H1 (cell line): ENCODE results near the gene ZNF407. TPM values are rescaled to one million over a fixed set of nuclear protein-coding genes. Genes with fewer than 3 reads are reported as not detected.

Experiments used
- CTCF ChIA-PET: fragments of 300-600 bp; sonication (Branson Sonifier 250); formaldehyde crosslinking; loops from one replicate; lab custom pipeline; 2021; ENCODE audit not compliant: partially characterized antibody; lab: Charles Lee
- POLR2A ChIA-PET: fragments of 300-600 bp; sonication (Branson Sonifier 250); formaldehyde crosslinking; loops from one replicate; lab custom pipeline; 2021; ENCODE audit warnings: inconsistent platforms; ENCODE audit not compliant: partially characterized antibody; lab: Charles Lee
- DNase-seq, 2 experiments: peaks; one replicate each; pipeline versions ENCODE4 v3.0.0 to v3.0.0-alpha.2; 2010 to 2022; ENCODE audit warnings: low spot score in 2 of 2, low read depth in 1 of 2, mixed read lengths in 1 of 2
- FAIRE-seq: peaks from 2 replicates; lab custom pipeline; 2011; peaks lifted over from hg19 to GRCh38; lab: Jason Lieb, UNC
- H2AFZ ChIP-seq: 2 replicates; pipeline ENCODE4 v1.8.1; 2012; ENCODE audit warnings: low read length, inconsistent platforms
- H2AK5ac ChIP-seq: 2 replicates; pipeline ENCODE4 v1.6.1; 2013; ENCODE audit warnings: low read depth, low read length
- H2BK120ac ChIP-seq: replicated peaks from 2 replicates; pipeline ENCODE3; 2013; ENCODE audit warnings: low read depth, low read length, inconsistent platforms
- H2BK12ac ChIP-seq: 2 replicates; pipeline ENCODE4 v1.6.1; 2013; ENCODE audit warnings: low read depth, low read length
- H2BK15ac ChIP-seq: 2 replicates; pipeline ENCODE4 v1.6.1; 2013; ENCODE audit warnings: low read length
- H2BK20ac ChIP-seq: 2 replicates; pipeline ENCODE4 v1.6.1; 2013; ENCODE audit warnings: low read length
- H2BK5ac ChIP-seq: 2 replicates; pipeline ENCODE4 v1.6.1; 2013; ENCODE audit warnings: low read depth, low read length
- H3K14ac ChIP-seq: 2 replicates; pipeline ENCODE4 v1.6.1; 2013; ENCODE audit warnings: inconsistent platforms; ENCODE audit not compliant: insufficient read length
- H3K18ac ChIP-seq: 2 replicates; pipeline ENCODE4 v1.6.1; 2013; ENCODE audit warnings: low read length; ENCODE audit errors: extremely low read depth
- H3K23ac ChIP-seq: 2 replicates; pipeline ENCODE4 v1.6.1; 2013; ENCODE audit warnings: inconsistent platforms; ENCODE audit not compliant: insufficient read length
- H3K23me2 ChIP-seq: 2 replicates; pipeline ENCODE4 v1.6.1; 2013; ENCODE audit warnings: low read depth, low read length
- H3K27ac ChIP-seq: 2 replicates; pipeline ENCODE4 v1.6.1; 2011; ENCODE audit warnings: low read depth, low read length, inconsistent platforms
- H3K27me3 ChIP-seq, 4 experiments: replicated peaks in 1 of 4; 1 replicate in 1 of 4; 2 replicates in 3 of 4; pipeline versions ENCODE4 v1.6.1 to v1.8.1; 2011 to 2013; ENCODE audit warnings: low read length in 3 of 4, mild to moderate bottlenecking in 3 of 4, inconsistent platforms in 2 of 4, mixed read lengths in 2 of 4, moderate library complexity in 1 of 4; ENCODE audit not compliant: control insufficient read depth in 3 of 4, insufficient read depth in 3 of 4; ENCODE audit errors: extremely low read depth in 1 of 4
- H3K36me3 ChIP-seq, 4 experiments: 2 replicates each; pipeline versions ENCODE4 v1.6.1 to v1.8.1; 2011 to 2013; ENCODE audit warnings: mild to moderate bottlenecking in 4 of 4, low read length in 3 of 4, moderate library complexity in 2 of 4, control low read depth in 1 of 4, inconsistent platforms in 1 of 4; ENCODE audit not compliant: insufficient read depth in 4 of 4, control insufficient read depth in 2 of 4
- H3K4ac ChIP-seq: replicated peaks from 2 replicates; pipeline ENCODE3; 2013; ENCODE audit warnings: low read length, low read depth, mixed read lengths, inconsistent platforms; ENCODE audit not compliant: insufficient read length
- H3K4me1 ChIP-seq, 4 experiments: replicated peaks in 1 of 4; 1 replicate in 1 of 4; 2 replicates in 3 of 4; pipeline versions ENCODE4 v1.6.1 to v1.8.1; 2011 to 2013; ENCODE audit warnings: low read length in 3 of 4, inconsistent platforms in 2 of 4, mixed read lengths in 1 of 4; ENCODE audit not compliant: insufficient read depth in 4 of 4, control insufficient read depth in 3 of 4
- H3K4me2 ChIP-seq, 2 experiments: 2 replicates each; pipeline versions ENCODE4 v1.6.1 to v1.8.1; 2011 to 2013; ENCODE audit warnings: low read depth in 2 of 2, low read length in 2 of 2, control low read depth in 1 of 2, inconsistent platforms in 1 of 2, mild to moderate bottlenecking in 1 of 2; ENCODE audit not compliant: insufficient read depth in 1 of 2
- H3K4me3 ChIP-seq, 4 experiments: fragments of 200-600, 300-600 bp in 1 of 4; sonication (generic), shearing (Covaris generic), sonication (Bioruptor Twin) in 1 of 4; 2 replicates each; pipeline versions ENCODE4 v1.5.1 to v1.8.1; 2011 to 2016; ENCODE audit warnings: low read length in 4 of 4, low read depth in 3 of 4, control low read depth in 2 of 4, inconsistent platforms in 2 of 4, mild to moderate bottlenecking in 2 of 4, mixed read lengths in 1 of 4, moderate library complexity in 1 of 4; ENCODE audit not compliant: insufficient read depth in 2 of 4; ENCODE audit errors: extremely low read depth in 1 of 4
- H3K56ac ChIP-seq: replicated peaks from 2 replicates; pipeline ENCODE3; 2013; ENCODE audit warnings: low read depth, mild to moderate bottlenecking, mixed read lengths, low read length, inconsistent platforms; ENCODE audit not compliant: insufficient read length
- H3K79me1 ChIP-seq: 2 replicates; pipeline ENCODE4 v1.6.1; 2013; ENCODE audit warnings: low read depth, low read length, control low read depth
- H3K79me2 ChIP-seq, 2 experiments: 2 replicates each; pipeline versions ENCODE4 v1.6.1 to v1.8.1; 2012 to 2013; ENCODE audit warnings: low read length in 2 of 2, mild to moderate bottlenecking in 2 of 2, inconsistent platforms in 1 of 2; ENCODE audit not compliant: insufficient read depth in 2 of 2, control insufficient read depth in 1 of 2
- H3K9ac ChIP-seq, 4 experiments: replicated peaks in 1 of 4; 1 replicate in 1 of 4; 2 replicates in 3 of 4; pipeline versions ENCODE4 v1.6.1 to v1.8.1; 2011 to 2013; ENCODE audit warnings: low read depth in 3 of 4, low read length in 3 of 4, control low read depth in 2 of 4, mild to moderate bottlenecking in 2 of 4, moderate library complexity in 2 of 4, inconsistent platforms in 1 of 4; ENCODE audit errors: extremely low read depth in 1 of 4
- H3K9me3 ChIP-seq, 2 experiments: 2 replicates each; pipeline versions ENCODE4 v1.6.1 to v1.8.1; 2012 to 2013; ENCODE audit warnings: mild to moderate bottlenecking in 2 of 2, moderate library complexity in 2 of 2, control low read depth in 1 of 2, inconsistent platforms in 1 of 2, low read depth in 1 of 2, low read length in 1 of 2, mixed read lengths in 1 of 2; ENCODE audit not compliant: insufficient read depth in 2 of 2
- H4K20me1 ChIP-seq, 2 experiments: replicated peaks in 1 of 2; 2 replicates each; pipeline versions ENCODE3 to v1.8.1; 2011 to 2013; ENCODE audit warnings: inconsistent platforms in 2 of 2, low read length in 2 of 2, mild to moderate bottlenecking in 1 of 2; ENCODE audit not compliant: insufficient read depth in 2 of 2, control insufficient read depth in 1 of 2
- H4K5ac ChIP-seq: 2 replicates; pipeline ENCODE4 v1.6.1; 2013; ENCODE audit warnings: low read length, low read depth, mixed read lengths, inconsistent platforms; ENCODE audit not compliant: insufficient read length
- H4K8ac ChIP-seq: 2 replicates; pipeline ENCODE4 v1.8.0; 2013; ENCODE audit warnings: mild to moderate bottlenecking, moderate library complexity, low read length, inconsistent platforms; ENCODE audit not compliant: insufficient read depth; ENCODE audit errors: extremely low read depth
- H4K91ac ChIP-seq: replicated peaks from 2 replicates; pipeline ENCODE3; 2013; ENCODE audit warnings: low read length, mixed read lengths, inconsistent platforms; ENCODE audit not compliant: insufficient read length
- BACH1 ChIP-seq: IDR thresholded peaks from 2 replicates; pipeline ENCODE4 v1.6.1; 2012; ENCODE audit warnings: low read length, improper control_type of control experiment
- BCL11A ChIP-seq, 2 experiments: IDR thresholded peaks; one replicate each; pipeline ENCODE4 v1.6.1; 2011; ENCODE audit warnings: low read depth in 2 of 2, low read length in 2 of 2, mild to moderate bottlenecking in 2 of 2
- BRCA1 ChIP-seq: IDR thresholded peaks from 2 replicates; pipeline ENCODE4 v1.6.1; 2012; ENCODE audit warnings: low read depth, low read length, improper control_type of control experiment
- CEBPB ChIP-seq: IDR thresholded peaks from 2 replicates; pipeline ENCODE4 v1.6.1; 2012; ENCODE audit warnings: low read depth, low read length
- CHD1 ChIP-seq: IDR thresholded peaks from 2 replicates; pipeline ENCODE4 v1.6.1; 2012; ENCODE audit warnings: low read depth, low read length, improper control_type of control experiment
- HDAC6 ChIP-seq: IDR thresholded peaks from one replicate; pipeline ENCODE4 v1.7.1; 2012; ENCODE audit warnings: low read depth, mild to moderate bottlenecking, inconsistent platforms, low read length, moderate library complexity
- POLR2A ChIP-seq, 2 experiments: IDR thresholded peaks; 1 replicate in 1 of 2; 2 replicates in 1 of 2; pipeline ENCODE4 v1.6.1; 2011; ENCODE audit warnings: low read depth in 2 of 2, low read length in 2 of 2, mild to moderate bottlenecking in 2 of 2; ENCODE audit errors: control extremely low read depth in 1 of 2
- POU5F1 ChIP-seq: IDR thresholded peaks from 2 replicates; pipeline ENCODE4 v1.6.1; 2011; ENCODE audit warnings: low read depth, mild to moderate bottlenecking, low read length, moderate library complexity
- RFX5 ChIP-seq: IDR thresholded peaks from 2 replicates; pipeline ENCODE4 v1.6.1; 2011; ENCODE audit warnings: low read depth, low read length, improper control_type of control experiment, borderline replicate concordance
- RXRA ChIP-seq: IDR thresholded peaks from 2 replicates; pipeline ENCODE4 v1.6.1; 2011; ENCODE audit warnings: low read depth, mild to moderate bottlenecking, low read length, moderate library complexity; ENCODE audit not compliant: insufficient read depth
- SIRT6 ChIP-seq: IDR thresholded peaks from one replicate; pipeline ENCODE4 v1.7.1; 2012; ENCODE audit warnings: low read length, inconsistent platforms
- SP2 ChIP-seq: IDR thresholded peaks from 2 replicates; pipeline ENCODE4 v1.6.1; 2012; ENCODE audit warnings: mild to moderate bottlenecking, low read length, inconsistent platforms
- TAF1 ChIP-seq: IDR thresholded peaks from 2 replicates; pipeline ENCODE4 v1.6.1; 2011; ENCODE audit warnings: mild to moderate bottlenecking, low read depth, low read length
- TCF12 ChIP-seq: IDR thresholded peaks from 2 replicates; pipeline ENCODE4 v1.6.1; 2011; ENCODE audit warnings: low read depth, mild to moderate bottlenecking, low read length
- TEAD4 ChIP-seq: IDR thresholded peaks from 2 replicates; pipeline ENCODE4 v1.6.1; 2012; ENCODE audit warnings: low read depth, low read length, inconsistent platforms, mixed read lengths
- ZNF274 ChIP-seq: IDR thresholded peaks from 2 replicates; pipeline ENCODE4 v1.7.0; 2012; ENCODE audit warnings: low read length, borderline replicate concordance; ENCODE audit errors: extremely low read depth
- WGBS, 2 experiments: shearing (Covaris generic) in 1 of 2; methylation state at CpG; one replicate each; pipeline versions ENCODE4 v1.1.6 to v1.1.7; 2013 to 2015; ENCODE audit warnings: low lambda C conversion rate in 2 of 2, mixed read lengths in 2 of 2, inconsistent platforms in 1 of 2, low coverage in 1 of 2, missing lambda C conversion rate in 1 of 2; ENCODE audit not compliant: insufficient replicate concordance in 2 of 2, insufficient coverage in 1 of 2, insufficient read length in 1 of 2; ENCODE audit errors: extremely low coverage in 1 of 2, missing lambda C conversion rate in 1 of 2; 5-methylcytosine and 5-hydroxymethylcytosine counted together
- polyA plus RNA-seq, 7 experiments: library from polyadenylated mRNA; depleted of rRNA in 3 of 7; stranded (reverse) in 5 of 7; unstranded in 2 of 7; fragments of >200 nt in 5 of 7; fragments of 200-250 nt in 2 of 7; gene quantifications; 1 replicate in 5 of 7; 2 replicates in 1 of 7; 4 replicates in 1 of 7; pipeline versions ENCODE4 v1.2.1 to v1.2.3, GENCODE V29; 2011 to 2013; ENCODE audit warnings: missing spikeins in 2 of 7, mixed read lengths in 2 of 7
- total RNA-seq: library from RNA; stranded (reverse); fragmentation: NEBNext Ultra II Directional; extraction: Animal tissue kit (Norgen Biotek cat#: 25700); gene quantifications from 2 replicates; pipeline ENCODE4 v1.2.1, GENCODE V29; 2021
- TF ChIP-seq, protein P1 (sequence below): IDR thresholded peaks from 2 replicates; pipeline ENCODE4 v1.6.1; 2012; ENCODE audit warnings: inconsistent platforms

Gene ZNF407
- total and polyA plus RNA-seq, 2 of the 8 experiments (the other 6 are each of a cell fraction or from before 2014, with no cell fraction given), result 1.5 to 6.8 TPM

DNA sequence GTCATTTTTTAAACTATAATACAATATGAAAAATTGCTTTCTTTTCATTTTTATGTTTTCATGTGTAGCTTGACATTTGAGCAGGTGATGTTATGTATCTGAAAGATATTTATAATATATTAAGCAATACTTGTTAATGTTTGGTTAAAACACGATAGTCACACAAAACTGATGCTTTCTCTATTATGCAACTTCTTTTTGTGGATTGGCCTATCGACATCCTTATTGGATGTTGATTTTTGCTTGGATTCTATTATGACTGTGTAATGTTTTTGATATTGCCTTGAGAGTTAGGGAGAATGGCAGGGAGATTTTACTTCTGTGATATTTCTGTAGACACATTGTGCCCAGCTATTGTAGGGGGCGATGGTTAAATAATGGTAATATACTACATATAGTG is 128.0 kb downstream of the ZNF407 start:
- Histone ChIP-seq H2BK12ac (no peak overlapping the region), H3K4me3 (no peak overlapping the region), H4K5ac (no peak overlapping the region), H3K79me1 (no peaks in the 10 kb centered on the region), H2BK20ac (no peak overlapping the region), H3K23ac (no peak overlapping the region), H3K14ac (no peak overlapping the region), H3K79me2 (no peaks in the 10 kb centered on the region), H3K18ac (no peak overlapping the region), H3K23me2 (no peaks in the 10 kb centered on the region), H2BK15ac (no peak overlapping the region), H4K8ac (no peak overlapping the region), H3K4ac (no peak overlapping the region), H2BK5ac (no peak overlapping the region), H4K20me1 (no peaks in the 10 kb centered on the region), H3K9ac (no peak overlapping the region), H3K56ac (no peak overlapping the region), H4K91ac (no peak overlapping the region), H3K4me2 (no peak overlapping the region), H2AK5ac (no peak overlapping the region), H3K27ac (no peak overlapping the region), H3K36me3 (no peaks in the 10 kb centered on the region), H3K27me3 (no peaks in the 10 kb centered on the region), H2AFZ (no peak overlapping the region), H3K9me3 (no peaks in the 10 kb centered on the region), H2BK120ac (no peak overlapping the region), H3K4me1 (no peaks in the 10 kb centered on the region)
- ChIA-PET CTCF (no interaction called here), POLR2A (no interaction called here)
- no peak for FAIRE-seq
- 92% methylated on average over 3 of the region's 3 CpGs; no CpG with 5 or more reads in 1 of the 2 experiments for WGBS, 2 experiments
- DNase-seq, result no peak
- TF ChIP-seq, protein P1, sequence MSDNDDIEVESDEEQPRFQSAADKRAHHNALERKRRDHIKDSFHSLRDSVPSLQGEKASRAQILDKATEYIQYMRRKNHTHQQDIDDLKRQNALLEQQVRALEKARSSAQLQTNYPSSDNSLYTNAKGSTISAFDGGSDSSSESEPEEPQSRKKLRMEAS, result no peak
- no peak for TF ChIP-seq CHD1
- TF ChIP-seq POU5F1, result no peak
- no peak for TF ChIP-seq TAF1
- no peak for TF ChIP-seq ZNF274
- TF ChIP-seq BACH1, result no peak
- no peak for TF ChIP-seq BCL11A (IDR thresholded peaks at IDR 0.05; ENCODE audit: low read depth in 2 of 2, low read length in 2 of 2)
- no peak for TF ChIP-seq RXRA
- no peak for TF ChIP-seq HDAC6
- no peak for TF ChIP-seq SP2
- no peak for TF ChIP-seq CEBPB
- no peak for TF ChIP-seq TCF12
- TF ChIP-seq BRCA1, result no peak
- TF ChIP-seq SIRT6, result no peak
- TF ChIP-seq TEAD4, result no peak
- no peak for TF ChIP-seq RFX5
- TF ChIP-seq POLR2A (IDR thresholded peaks at IDR 0.05; ENCODE audit: control extremely low read depth in 1 of 2, low read depth in 2 of 2, low read length in 2 of 2), result no peak
